Tibial nerve (tissue), 4 donors: Measurements from ENCODE around the gene NSUN2. TPM values are rescaled to one million over a fixed set of nuclear protein-coding genes. Genes with fewer than 3 reads are reported as not detected.

Experiments
- DNase-seq, 2 donors: peaks; one replicate each; pipeline ENCODE4 v3.0.0-alpha.2; 2019; ENCODE audit warnings: low spot score in 2 of 2
- H3K27ac ChIP-seq, 4 donors: fragments of 200-600 bp; sonication (generic) in 3 of 4; one replicate each; pipeline ENCODE4 v1.5.1; 2017 to 2019; ENCODE audit warnings: mild to moderate bottlenecking in 1 of 4
- H3K27me3 ChIP-seq, 2 donors: fragments of 200-600 bp; sonication (generic) in 1 of 2; one replicate each; pipeline versions ENCODE4 v1.5.1 to v1.6.0; 2017 to 2019
- H3K36me3 ChIP-seq, 3 donors: fragments of 200-600 bp; sonication (generic); one replicate each; pipeline ENCODE4 v1.5.1; 2018 to 2019
- H3K4me1 ChIP-seq, 4 donors: fragments of 200-600 bp; sonication (generic) in 3 of 4; one replicate each; pipeline ENCODE4 v1.5.1; 2017 to 2019
- H3K4me3 ChIP-seq, 4 donors: fragments of 200-600 bp; sonication (generic) in 3 of 4; one replicate each; pipeline ENCODE4 v1.5.1; 2017 to 2019; ENCODE audit warnings: mild to moderate bottlenecking in 1 of 4, moderate library complexity in 1 of 4
- H3K9me3 ChIP-seq, 4 donors: fragments of 200-600 bp; sonication (generic) in 3 of 4; one replicate each; pipeline ENCODE4 v1.5.1; 2017 to 2019
- EP300 ChIP-seq, 2 donors: sonication (generic); formaldehyde crosslinking; IDR thresholded peaks; one replicate each; pipeline ENCODE4 v1.6.1; 2017; ENCODE audit warnings: antibody characterized with exemption in 2 of 2, mild to moderate bottlenecking in 1 of 2
- POLR2A ChIP-seq, 2 donors: fragments of 450-650 bp; IDR thresholded peaks; one replicate each; pipeline ENCODE4 v1.6.1; 2017; ENCODE audit warnings: antibody characterized with exemption in 2 of 2, mild to moderate bottlenecking in 2 of 2, moderate library complexity in 2 of 2
- WGBS, 2 donors: methylation state at CpG; one replicate each; pipeline ENCODE4 v1.1.5; 2018; 5-methylcytosine and 5-hydroxymethylcytosine counted together
- total RNA-seq, 4 donors: library from RNA; depleted of rRNA; stranded (reverse); fragments of >200 nt; gene quantifications; one replicate each; pipeline ENCODE4 v1.1.0, GENCODE V29; 2016
- TF ChIP-seq, protein P1 (sequence below), 5 experiments: fragments of 200-600 bp in 3 of 5; fragments of 450-650 bp in 2 of 5; sonication (generic) in 3 of 5; IDR thresholded peaks; one replicate each; pipeline ENCODE4 v1.5.1; 2016 to 2019; ENCODE audit warnings: antibody characterized with exemption in 5 of 5, mild to moderate bottlenecking in 3 of 5, moderate library complexity in 2 of 5

NSUN2 gene
- total RNA-seq, 4 donors from 2014 or later, result 43.5 to 73.5 (median 58.5) TPM

DNA sequence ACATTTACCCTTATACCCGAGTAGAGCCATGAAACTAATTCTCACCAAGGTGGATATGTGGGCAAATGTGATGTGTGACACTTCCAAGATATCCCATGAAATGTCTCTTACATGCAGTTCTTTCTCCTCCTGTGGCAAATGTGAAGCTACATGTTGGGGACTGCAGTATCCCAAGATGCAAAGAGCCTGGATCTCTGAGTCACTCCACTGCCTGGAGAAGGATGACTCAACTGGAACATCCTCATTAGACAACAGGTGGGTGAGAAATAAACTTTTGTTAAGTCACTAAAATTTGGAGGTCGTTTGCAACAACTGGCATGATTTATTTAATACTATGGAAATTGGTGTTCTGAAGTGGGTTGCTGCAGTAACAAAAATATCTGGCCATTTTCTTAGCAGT is 43.9 kb upstream of the NSUN2 start:
- TF ChIP-seq, protein P1, sequence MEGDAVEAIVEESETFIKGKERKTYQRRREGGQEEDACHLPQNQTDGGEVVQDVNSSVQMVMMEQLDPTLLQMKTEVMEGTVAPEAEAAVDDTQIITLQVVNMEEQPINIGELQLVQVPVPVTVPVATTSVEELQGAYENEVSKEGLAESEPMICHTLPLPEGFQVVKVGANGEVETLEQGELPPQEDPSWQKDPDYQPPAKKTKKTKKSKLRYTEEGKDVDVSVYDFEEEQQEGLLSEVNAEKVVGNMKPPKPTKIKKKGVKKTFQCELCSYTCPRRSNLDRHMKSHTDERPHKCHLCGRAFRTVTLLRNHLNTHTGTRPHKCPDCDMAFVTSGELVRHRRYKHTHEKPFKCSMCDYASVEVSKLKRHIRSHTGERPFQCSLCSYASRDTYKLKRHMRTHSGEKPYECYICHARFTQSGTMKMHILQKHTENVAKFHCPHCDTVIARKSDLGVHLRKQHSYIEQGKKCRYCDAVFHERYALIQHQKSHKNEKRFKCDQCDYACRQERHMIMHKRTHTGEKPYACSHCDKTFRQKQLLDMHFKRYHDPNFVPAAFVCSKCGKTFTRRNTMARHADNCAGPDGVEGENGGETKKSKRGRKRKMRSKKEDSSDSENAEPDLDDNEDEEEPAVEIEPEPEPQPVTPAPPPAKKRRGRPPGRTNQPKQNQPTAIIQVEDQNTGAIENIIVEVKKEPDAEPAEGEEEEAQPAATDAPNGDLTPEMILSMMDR (IDR thresholded peaks at IDR 0.05), result no peak
- no peak for TF ChIP-seq POLR2A (IDR thresholded peaks at IDR 0.05)
- TF ChIP-seq EP300 (IDR thresholded peaks at IDR 0.05), result no peak
- WGBS, 2 donors, result 76 to 83% methylated on average over 2 of the region's 2 CpGs
- no peaks in the 10 kb centered on the region for H3K27me3 ChIP-seq

DNA sequence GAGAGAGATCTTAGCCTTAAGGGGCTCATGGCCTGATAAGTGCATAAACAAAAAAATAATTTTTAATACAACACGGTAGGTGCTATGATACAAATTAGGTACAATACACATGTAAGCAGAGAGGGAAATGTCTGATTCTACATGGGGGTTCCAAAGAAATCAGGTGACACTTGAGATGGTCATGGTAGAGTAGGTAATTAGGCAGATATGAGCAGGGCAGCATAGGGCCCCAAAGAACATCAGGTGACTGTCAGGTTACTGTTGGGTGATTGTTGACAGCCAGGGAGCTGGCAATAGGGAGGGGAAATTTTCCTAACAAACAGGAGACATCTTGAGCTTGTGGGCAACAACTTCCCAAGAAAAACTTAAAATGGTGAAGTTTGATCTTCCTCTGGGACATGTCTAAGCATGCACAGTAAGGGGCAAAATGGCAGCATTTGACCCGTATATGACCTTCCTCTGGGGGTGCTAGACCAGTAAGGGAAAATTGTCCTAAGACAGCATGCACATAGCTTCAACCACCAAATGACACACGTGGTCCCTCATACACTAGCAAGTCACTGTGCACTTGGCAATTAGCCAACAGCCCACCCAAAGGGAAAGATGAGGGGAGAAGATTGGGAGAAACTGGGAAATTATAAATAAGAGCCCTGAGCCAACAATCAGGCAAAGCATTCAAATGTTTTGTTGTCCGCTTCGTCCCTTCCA is 43.1 kb upstream of the NSUN2 start:
- 91 to 94% methylated on average over 5 of the region's 5 CpGs for WGBS, 2 donors
- TF ChIP-seq POLR2A (IDR thresholded peaks at IDR 0.05) (no peak), EP300 (IDR thresholded peaks at IDR 0.05) (no peak)
- TF ChIP-seq, protein P1 (IDR thresholded peaks at IDR 0.05), result no peak
- Histone ChIP-seq H3K4me1 (no peaks in the 10 kb centered on the region), H3K27me3 (no peaks in the 10 kb centered on the region), H3K36me3 (peaks cover 0 to 20% (median 0%) of the 10 kb centered on the region in 3 donors), H3K9me3 (peaks cover 0 to 3% (median 0%) of the 10 kb centered on the region in 4 donors), H3K4me3 (no peak overlapping the region), H3K27ac (no peak overlapping the region)
- DNase-seq, result no peak

More for the DNA sequence above, 43.9 kb upstream of the NSUN2 start:
- no peak for DNase-seq
- peaks cover 0 to 17% (median 0%) of the 10 kb centered on the region in 3 donors for H3K36me3 ChIP-seq
- no peak overlapping the region for H3K4me3 ChIP-seq
- peaks cover 0 to 3% (median 0%) of the 10 kb centered on the region in 4 donors for H3K9me3 ChIP-seq
- no peaks in the 10 kb centered on the region for H3K4me1 ChIP-seq
- no peak overlapping the region for H3K27ac ChIP-seq

GRCh38 chr5:6674886-6675285 is 42.0 kb upstream of the NSUN2 start:
- WGBS, 2 donors, result 87 to 90% methylated on average over 10 of the region's 10 CpGs
- Histone ChIP-seq H3K27ac (no peak overlapping the region), H3K9me3 (peaks cover 0 to 3% (median 0%) of the 10 kb centered on the region in 4 donors), H3K4me3 (no peak overlapping the region), H3K27me3 (no peaks in the 10 kb centered on the region), H3K4me1 (no peaks in the 10 kb centered on the region), H3K36me3 (peaks cover 0 to 31% (median 0%) of the 10 kb centered on the region in 3 donors)
- TF ChIP-seq POLR2A (IDR thresholded peaks at IDR 0.05) (no peak), EP300 (IDR thresholded peaks at IDR 0.05) (no peak)
- TF ChIP-seq, protein P1 (IDR thresholded peaks at IDR 0.05), result no peak
- DNase-seq, result no peak

DNA sequence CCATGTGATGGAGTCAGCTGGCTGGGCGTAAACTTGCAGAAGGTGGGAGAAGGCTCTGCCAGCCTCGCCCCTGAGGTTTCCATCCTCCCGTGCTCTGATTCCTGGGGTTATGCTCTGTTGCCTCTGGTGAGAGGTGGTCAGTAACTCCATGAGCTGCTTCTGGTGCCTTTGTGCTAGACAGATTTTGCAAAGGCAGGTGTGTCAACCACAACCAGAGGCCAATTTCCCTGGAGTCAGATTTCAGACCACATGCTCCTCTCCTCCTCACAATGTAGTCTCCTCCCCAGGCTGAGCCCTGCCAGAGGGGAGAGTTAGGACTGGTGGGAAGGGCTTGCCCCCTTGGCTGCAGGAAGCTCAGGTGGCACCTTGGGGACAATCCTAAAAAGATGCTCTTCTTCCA is 41.6 kb upstream of the NSUN2 start:
- DNase-seq, result no peak
- no peak overlapping the region for H3K4me3 ChIP-seq
- no peaks in the 10 kb centered on the region for H3K27me3 ChIP-seq
- peaks cover 0 to 35% (median 0%) of the 10 kb centered on the region in 3 donors for H3K36me3 ChIP-seq
- H3K9me3 ChIP-seq, result peaks cover 0 to 3% (median 0%) of the 10 kb centered on the region in 4 donors
- no peak overlapping the region for H3K27ac ChIP-seq
- TF ChIP-seq EP300 (IDR thresholded peaks at IDR 0.05) (no peak), POLR2A (IDR thresholded peaks at IDR 0.05) (no peak)
- TF ChIP-seq, protein P1 (IDR thresholded peaks at IDR 0.05), result no peak
- 89 to 92% methylated on average over 3 of the region's 3 CpGs for WGBS, 2 donors
- H3K4me1 ChIP-seq, result no peaks in the 10 kb centered on the region

DNA sequence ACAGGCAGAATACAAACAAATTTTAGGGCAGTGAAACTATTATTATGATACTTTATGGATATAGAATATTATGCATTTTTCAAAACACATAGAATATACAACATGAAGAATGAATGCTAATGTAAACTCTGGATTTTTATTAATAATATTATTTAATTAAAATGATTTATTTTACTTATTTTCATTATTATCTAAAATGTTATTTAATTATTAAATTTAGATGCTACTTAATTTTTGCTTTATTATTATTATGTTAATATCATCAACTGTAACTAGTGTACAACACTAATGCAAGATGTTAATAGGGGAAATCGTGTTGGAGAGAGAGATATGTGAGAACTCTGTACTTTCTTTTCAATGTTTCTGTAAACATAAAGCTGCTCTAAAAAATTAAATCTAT is 41.1 kb upstream of the NSUN2 start:
- WGBS, 2 donors, result 95 to 97% methylated on average over 1 of the region's 1 CpG
- TF ChIP-seq, protein P1 (IDR thresholded peaks at IDR 0.05), result no peak
- no peak for TF ChIP-seq EP300 (IDR thresholded peaks at IDR 0.05)
- peaks cover 0 to 37% (median 0%) of the 10 kb centered on the region in 3 donors for H3K36me3 ChIP-seq
- no peaks in the 10 kb centered on the region for H3K27me3 ChIP-seq
- H3K4me1 ChIP-seq, result no peaks in the 10 kb centered on the region
- no peak overlapping the region for H3K27ac ChIP-seq
- peaks cover 0 to 3% (median 0%) of the 10 kb centered on the region in 4 donors for H3K9me3 ChIP-seq
- no peak for DNase-seq
- H3K4me3 ChIP-seq, result no peak overlapping the region
